WTC11 (cell line): ENCODE measurements around the gene DPP10.

ENCODE experiments used
- CREB1 ChIP-seq: sonication (generic); formaldehyde crosslinking; IDR thresholded peaks from 2 replicates; pipeline ENCODE4 v1.8.0; 2023; ENCODE audit warnings: mild to moderate bottlenecking, missing genetic modification reagents
- ESRRA ChIP-seq: sonication (generic); formaldehyde crosslinking; IDR thresholded peaks from 2 replicates; pipeline ENCODE4 v1.8.1; 2022; ENCODE audit warnings: mild to moderate bottlenecking, missing genetic modification reagents, borderline replicate concordance
- SMAD4 ChIP-seq: sonication (generic); formaldehyde crosslinking; IDR thresholded peaks from 2 replicates; pipeline ENCODE4 v1.8.0; 2022; ENCODE audit warnings: mild to moderate bottlenecking, missing genetic modification reagents
- TEAD4 ChIP-seq: sonication (generic); formaldehyde crosslinking; IDR thresholded peaks from 2 replicates; pipeline ENCODE4 v1.8.0; 2022; ENCODE audit warnings: mild to moderate bottlenecking, missing genetic modification reagents
- ZBTB21 ChIP-seq: sonication (generic); formaldehyde crosslinking; IDR thresholded peaks from 2 replicates; pipeline ENCODE4 v1.8.1; 2023; ENCODE audit warnings: mild to moderate bottlenecking, missing genetic modification reagents, borderline replicate concordance
- TF ChIP-seq, protein P1 (sequence below): sonication (generic); formaldehyde crosslinking; IDR thresholded peaks from 2 replicates; pipeline ENCODE4 v1.8.0; 2023; ENCODE audit warnings: missing genetic modification reagents, mild to moderate bottlenecking, borderline replicate concordance
- TF ChIP-seq, protein P2 (sequence below): fragments of 200-600 bp; IDR thresholded peaks from 2 replicates; pipeline ENCODE4 v1.8.0; 2022; ENCODE audit warnings: antibody characterized with exemption
- TF ChIP-seq, protein P3 (sequence below): sonication (generic); formaldehyde crosslinking; IDR thresholded peaks from 2 replicates; pipeline ENCODE4 v1.8.1; 2022; ENCODE audit warnings: low read depth, mild to moderate bottlenecking, moderate library complexity, missing genetic modification reagents, borderline replicate concordance
- TF ChIP-seq, protein P4 (sequence below): sonication (generic); formaldehyde crosslinking; IDR thresholded peaks from 2 replicates; pipeline ENCODE4 v1.8.0; 2022; ENCODE audit warnings: mild to moderate bottlenecking, missing genetic modification reagents

DNA sequence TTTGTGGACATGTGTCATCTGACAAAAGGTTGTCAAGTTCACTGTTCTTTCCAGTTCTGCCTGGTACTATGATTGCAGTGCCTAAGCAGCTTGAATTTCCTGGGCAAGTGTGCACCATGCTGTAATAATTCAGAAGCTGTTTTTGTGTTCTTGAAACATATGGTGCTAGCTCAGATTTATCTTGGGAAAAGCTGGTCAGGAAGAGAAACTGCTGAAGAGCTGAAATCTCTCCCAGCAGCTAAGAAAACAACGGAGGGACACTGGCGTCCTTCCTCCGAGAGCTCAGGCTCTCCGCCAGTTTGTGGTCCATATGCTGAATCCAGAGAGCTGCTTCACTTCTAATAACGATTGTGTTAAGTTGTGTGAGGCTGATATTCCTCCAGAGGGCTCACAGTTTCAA is 642.0 kb downstream of the DPP10 start:
- TF ChIP-seq, protein P1, sequence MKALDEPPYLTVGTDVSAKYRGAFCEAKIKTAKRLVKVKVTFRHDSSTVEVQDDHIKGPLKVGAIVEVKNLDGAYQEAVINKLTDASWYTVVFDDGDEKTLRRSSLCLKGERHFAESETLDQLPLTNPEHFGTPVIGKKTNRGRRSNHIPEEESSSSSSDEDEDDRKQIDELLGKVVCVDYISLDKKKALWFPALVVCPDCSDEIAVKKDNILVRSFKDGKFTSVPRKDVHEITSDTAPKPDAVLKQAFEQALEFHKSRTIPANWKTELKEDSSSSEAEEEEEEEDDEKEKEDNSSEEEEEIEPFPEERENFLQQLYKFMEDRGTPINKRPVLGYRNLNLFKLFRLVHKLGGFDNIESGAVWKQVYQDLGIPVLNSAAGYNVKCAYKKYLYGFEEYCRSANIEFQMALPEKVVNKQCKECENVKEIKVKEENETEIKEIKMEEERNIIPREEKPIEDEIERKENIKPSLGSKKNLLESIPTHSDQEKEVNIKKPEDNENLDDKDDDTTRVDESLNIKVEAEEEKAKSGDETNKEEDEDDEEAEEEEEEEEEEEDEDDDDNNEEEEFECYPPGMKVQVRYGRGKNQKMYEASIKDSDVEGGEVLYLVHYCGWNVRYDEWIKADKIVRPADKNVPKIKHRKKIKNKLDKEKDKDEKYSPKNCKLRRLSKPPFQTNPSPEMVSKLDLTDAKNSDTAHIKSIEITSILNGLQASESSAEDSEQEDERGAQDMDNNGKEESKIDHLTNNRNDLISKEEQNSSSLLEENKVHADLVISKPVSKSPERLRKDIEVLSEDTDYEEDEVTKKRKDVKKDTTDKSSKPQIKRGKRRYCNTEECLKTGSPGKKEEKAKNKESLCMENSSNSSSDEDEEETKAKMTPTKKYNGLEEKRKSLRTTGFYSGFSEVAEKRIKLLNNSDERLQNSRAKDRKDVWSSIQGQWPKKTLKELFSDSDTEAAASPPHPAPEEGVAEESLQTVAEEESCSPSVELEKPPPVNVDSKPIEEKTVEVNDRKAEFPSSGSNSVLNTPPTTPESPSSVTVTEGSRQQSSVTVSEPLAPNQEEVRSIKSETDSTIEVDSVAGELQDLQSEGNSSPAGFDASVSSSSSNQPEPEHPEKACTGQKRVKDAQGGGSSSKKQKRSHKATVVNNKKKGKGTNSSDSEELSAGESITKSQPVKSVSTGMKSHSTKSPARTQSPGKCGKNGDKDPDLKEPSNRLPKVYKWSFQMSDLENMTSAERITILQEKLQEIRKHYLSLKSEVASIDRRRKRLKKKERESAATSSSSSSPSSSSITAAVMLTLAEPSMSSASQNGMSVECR (CRISPR knock-in tag), result no peak
- TF ChIP-seq, protein P2, sequence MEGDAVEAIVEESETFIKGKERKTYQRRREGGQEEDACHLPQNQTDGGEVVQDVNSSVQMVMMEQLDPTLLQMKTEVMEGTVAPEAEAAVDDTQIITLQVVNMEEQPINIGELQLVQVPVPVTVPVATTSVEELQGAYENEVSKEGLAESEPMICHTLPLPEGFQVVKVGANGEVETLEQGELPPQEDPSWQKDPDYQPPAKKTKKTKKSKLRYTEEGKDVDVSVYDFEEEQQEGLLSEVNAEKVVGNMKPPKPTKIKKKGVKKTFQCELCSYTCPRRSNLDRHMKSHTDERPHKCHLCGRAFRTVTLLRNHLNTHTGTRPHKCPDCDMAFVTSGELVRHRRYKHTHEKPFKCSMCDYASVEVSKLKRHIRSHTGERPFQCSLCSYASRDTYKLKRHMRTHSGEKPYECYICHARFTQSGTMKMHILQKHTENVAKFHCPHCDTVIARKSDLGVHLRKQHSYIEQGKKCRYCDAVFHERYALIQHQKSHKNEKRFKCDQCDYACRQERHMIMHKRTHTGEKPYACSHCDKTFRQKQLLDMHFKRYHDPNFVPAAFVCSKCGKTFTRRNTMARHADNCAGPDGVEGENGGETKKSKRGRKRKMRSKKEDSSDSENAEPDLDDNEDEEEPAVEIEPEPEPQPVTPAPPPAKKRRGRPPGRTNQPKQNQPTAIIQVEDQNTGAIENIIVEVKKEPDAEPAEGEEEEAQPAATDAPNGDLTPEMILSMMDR, result no peak
- TF ChIP-seq TEAD4 (CRISPR knock-in tag), result no peak
- TF ChIP-seq, protein P3, sequence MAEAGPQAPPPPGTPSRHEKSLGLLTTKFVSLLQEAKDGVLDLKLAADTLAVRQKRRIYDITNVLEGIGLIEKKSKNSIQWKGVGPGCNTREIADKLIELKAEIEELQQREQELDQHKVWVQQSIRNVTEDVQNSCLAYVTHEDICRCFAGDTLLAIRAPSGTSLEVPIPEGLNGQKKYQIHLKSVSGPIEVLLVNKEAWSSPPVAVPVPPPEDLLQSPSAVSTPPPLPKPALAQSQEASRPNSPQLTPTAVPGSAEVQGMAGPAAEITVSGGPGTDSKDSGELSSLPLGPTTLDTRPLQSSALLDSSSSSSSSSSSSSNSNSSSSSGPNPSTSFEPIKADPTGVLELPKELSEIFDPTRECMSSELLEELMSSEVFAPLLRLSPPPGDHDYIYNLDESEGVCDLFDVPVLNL, result no peak
- no peak for TF ChIP-seq CREB1 (CRISPR knock-in tag)
- no peak for TF ChIP-seq ESRRA (CRISPR knock-in tag)
- no peak for TF ChIP-seq ZBTB21 (CRISPR knock-in tag)
- TF ChIP-seq, protein P4, sequence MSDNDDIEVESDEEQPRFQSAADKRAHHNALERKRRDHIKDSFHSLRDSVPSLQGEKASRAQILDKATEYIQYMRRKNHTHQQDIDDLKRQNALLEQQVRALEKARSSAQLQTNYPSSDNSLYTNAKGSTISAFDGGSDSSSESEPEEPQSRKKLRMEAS (CRISPR knock-in tag), result no peak
- TF ChIP-seq SMAD4 (CRISPR knock-in tag), result no peak
